Activated CD8-positive, alpha-beta T cell treated with anti-CD3 and anti-CD28 coated beads, Interleukin-2, amount 10 ng/mL, durations not matched to agents 7 days and 5 days (primary cell): ENCODE data around the gene PLEKHD1. TPM values are rescaled to one million over a fixed set of nuclear protein-coding genes. Genes with fewer than 3 reads are reported as not detected.

Experiments used
- ATAC-seq: fragments of 150-1000 bp; cut with Tn5 transposase; one replicate; pipeline ENCODE4 v1.10.0; 2021; ENCODE audit warnings: moderate library complexity
- CTCF ChIA-PET: fragments of 350-600 bp; sonication (Branson Sonifier 250); formaldehyde crosslinking; loops from one replicate; lab custom pipeline; 2021; ENCODE audit warnings: antibody characterized with exemption; lab: Charles Lee
- POLR2A ChIA-PET: fragments of 350-600 bp; sonication (Branson Sonifier 250); formaldehyde crosslinking; loops from one replicate; lab custom pipeline; 2021; ENCODE audit warnings: antibody characterized with exemption; lab: Charles Lee
- DNase-seq: peaks from one replicate; pipeline ENCODE4 v3.0.0-alpha.2; 2020
- H3K27ac Mint-ChIP-seq: one replicate; pipeline ENCODE4 v1.8.0; 2021; ENCODE audit warnings: mild to moderate bottlenecking, mixed read lengths
- H3K27me3 Mint-ChIP-seq: one replicate; pipeline ENCODE4 v1.8.0; 2021; ENCODE audit warnings: low read depth, mixed read lengths
- H3K36me3 Mint-ChIP-seq: one replicate; pipeline ENCODE4 v1.8.0; 2021; ENCODE audit warnings: low read depth, mixed read lengths
- H3K4me1 Mint-ChIP-seq: one replicate; pipeline ENCODE4 v1.8.0; 2021; ENCODE audit warnings: low read depth, mixed read lengths
- H3K4me3 Mint-ChIP-seq: one replicate; pipeline ENCODE4 v1.8.0; 2021; ENCODE audit warnings: mild to moderate bottlenecking, mixed read lengths
- H3K9me3 Mint-ChIP-seq: one replicate; pipeline ENCODE4 v1.8.0; 2022; ENCODE audit warnings: mixed read lengths; ENCODE audit not compliant: insufficient read depth
- total RNA-seq, 2 experiments: library from RNA; stranded (reverse); gene quantifications; one replicate each; pipeline ENCODE4 v1.2.3, GENCODE V29; 2021

The PLEKHD1 gene
- total RNA-seq, 2 experiments from 2014 or later, result 0.10 to 0.13 TPM

GRCh38 chr14:69574954-69575295 is 90.4 kb downstream of the PLEKHD1 start:
- H3K4me3 Mint-ChIP-seq, result peak overlapping the region; percentile 62
- no peak for DNase-seq
- H3K27ac Mint-ChIP-seq, result no peak overlapping the region
- no peaks in the 10 kb centered on the region for H3K9me3 Mint-ChIP-seq
- peaks cover 61% of the 10 kb centered on the region for H3K27me3 Mint-ChIP-seq
- ATAC-seq, result no peak
- CTCF ChIA-PET, result interaction anchor here (0.6 to 4.5 kb wide), 17 partner anchors 27 to 784 kb away, joined by 3 to 14 read pairs (median 4); partner anchors contain the start of gene SRSF5
- POLR2A ChIA-PET, result interaction anchor here (0.6 kb wide), 1 partner anchor 15 kb away, joined by 7 read pairs; no protein-coding TSS in a partner anchor
- no peaks in the 10 kb centered on the region for H3K36me3 Mint-ChIP-seq
- peaks cover 8% of the 10 kb centered on the region for H3K4me1 Mint-ChIP-seq

GRCh38 chr14:69579476-69579875 is 94.9 kb downstream of the PLEKHD1 start:
- Mint-ChIP-seq H3K36me3 (no peaks in the 10 kb centered on the region), H3K4me1 (peaks cover 3% of the 10 kb centered on the region), H3K9me3 (no peaks in the 10 kb centered on the region), H3K27me3 (peaks cover 34% of the 10 kb centered on the region), H3K27ac (no peak overlapping the region), H3K4me3 (no peak overlapping the region)
- DNase-seq, result no peak
- ChIA-PET CTCF (interaction anchor here (0.9 to 2.6 kb wide), 12 partner anchors 9 to 193 kb away, joined by 3 to 15 read pairs (median 4); partner anchors contain the start of gene SRSF5), POLR2A (no interaction called here)
- ATAC-seq, result no peak

- no peaks in the 10 kb centered on the region for H3K36me3 Mint-ChIP-seq
- ChIA-PET POLR2A (no interaction called here), CTCF (interaction anchor here (0.9 to 2.6 kb wide), 12 partner anchors 13 to 448 kb away, joined by 3 to 15 read pairs (median 4); partner anchors contain the start of gene SRSF5)
- peaks cover 2% of the 10 kb centered on the region for H3K4me1 Mint-ChIP-seq
- no peak overlapping the region for H3K4me3 Mint-ChIP-seq
- H3K27me3 Mint-ChIP-seq, result peaks cover 34% of the 10 kb centered on the region
- ATAC-seq (peak; percentile 42), DNase-seq (peak; percentile 42)
- no peak overlapping the region for H3K27ac Mint-ChIP-seq
- no peaks in the 10 kb centered on the region for H3K9me3 Mint-ChIP-seq
Measured at GRCh38 chr14:69580009-69580577, 95.6 kb downstream of the PLEKHD1 start.

Other genes starting within 250 kb of the PLEKHD1 start
- not detected for gene GALNT16, start 224.6 kb upstream of the PLEKHD1 start, total RNA-seq
- 100 to 1,000 TPM; 290 to 318 TPM for gene ERH, start 86.4 kb upstream of the PLEKHD1 start, total RNA-seq
- 10 to 100 TPM; 44.5 to 46.2 TPM for gene SLC39A9, start 86.0 kb upstream of the PLEKHD1 start, total RNA-seq
- gene CCDC177, start 90.1 kb downstream of the PLEKHD1 start, total RNA-seq, result not detected
- 10 to 100 TPM; 40.0 to 43.1 TPM for gene SUSD6, start 126.9 kb downstream of the PLEKHD1 start, total RNA-seq